IgD-negative memory B cell (primary cell): ENCODE measurements around the gene CCDC110. TPM values are rescaled to one million over a fixed set of nuclear protein-coding genes. Genes with fewer than 3 reads are reported as not detected.
A peak's percentile ranks its signal among the peaks of the same experiment; 100 is the strongest.

Experiments used
- H3K27ac Mint-ChIP-seq, 3 donors: one replicate each; pipeline ENCODE4 v1.8.0; 2020 to 2022; ENCODE audit warnings: mild to moderate bottlenecking in 3 of 3, mixed read lengths in 3 of 3, moderate library complexity in 1 of 3
- H3K27me3 Mint-ChIP-seq: one replicate; pipeline ENCODE4 v1.8.0; 2021; ENCODE audit warnings: mixed read lengths
- H3K36me3 Mint-ChIP-seq: one replicate; pipeline ENCODE4 v1.8.0; 2020; ENCODE audit warnings: mild to moderate bottlenecking, mixed read lengths
- H3K4me1 Mint-ChIP-seq, 3 donors: one replicate each; pipeline ENCODE4 v1.8.0; 2020 to 2022; ENCODE audit warnings: mixed read lengths in 3 of 3, mild to moderate bottlenecking in 1 of 3
- H3K4me3 Mint-ChIP-seq, 4 donors: one replicate each; pipeline ENCODE4 v1.8.0; 2020 to 2022; ENCODE audit warnings: mild to moderate bottlenecking in 4 of 4, mixed read lengths in 4 of 4, moderate library complexity in 3 of 4
- H3K9me3 Mint-ChIP-seq, 3 donors: one replicate each; pipeline ENCODE4 v1.8.0; 2020 to 2021; ENCODE audit warnings: mixed read lengths in 3 of 3, mild to moderate bottlenecking in 1 of 3
- polyA plus RNA-seq: library from polyadenylated mRNA; unstranded; fragments of 300-500 nt; fragmentation: Illumina TruSeq; gene quantifications from one replicate; pipeline ENCODE4 v1.2.3, GENCODE V29; 2021

The CCDC110 gene
- polyA plus RNA-seq, 1 donor from 2014 or later: not detected

GRCh38 chr4:185464183-185464582 lies 7.3 kb downstream of the CCDC110 start:
- H3K4me1 Mint-ChIP-seq: peaks cover 0 to 3% (median 0%) of the 10 kb centered on the region in 3 donors
- H3K36me3 Mint-ChIP-seq: peaks cover 3% of the 10 kb centered on the region
- peaks cover 8% of the 10 kb centered on the region for H3K27me3 Mint-ChIP-seq
- no peaks in the 10 kb centered on the region for H3K9me3 Mint-ChIP-seq
- H3K27ac Mint-ChIP-seq: no peak overlapping the region
- no peak overlapping the region for H3K4me3 Mint-ChIP-seq

GRCh38 chr4:185463541-185463940 lies 8.0 kb downstream of the CCDC110 start:
- no peak overlapping the region for H3K4me3 Mint-ChIP-seq
- no peak overlapping the region for H3K27ac Mint-ChIP-seq
- H3K9me3 Mint-ChIP-seq: no peaks in the 10 kb centered on the region
- H3K27me3 Mint-ChIP-seq: peaks cover 8% of the 10 kb centered on the region
- H3K36me3 Mint-ChIP-seq: peaks cover 3% of the 10 kb centered on the region
- H3K4me1 Mint-ChIP-seq: no peaks in the 10 kb centered on the region

DNA sequence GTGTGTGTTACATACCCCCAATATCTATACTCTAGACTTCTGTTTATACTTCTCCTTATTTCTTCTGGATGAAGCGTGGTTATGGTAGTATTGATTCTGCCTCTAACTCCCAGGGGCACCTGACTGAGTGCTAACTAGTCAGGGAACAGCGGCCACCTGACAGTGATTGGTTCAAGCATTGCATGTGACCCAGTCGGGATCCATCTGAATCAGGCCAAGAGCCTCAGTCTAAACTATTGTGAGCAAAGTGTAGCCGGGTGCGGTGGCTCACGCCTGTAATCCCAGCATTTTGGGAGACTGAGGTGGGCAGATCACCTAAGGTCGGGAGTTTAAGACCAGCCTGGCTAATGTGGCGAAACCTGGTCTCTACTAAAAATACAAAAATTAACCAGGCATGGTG lies 10.0 kb downstream of the CCDC110 start:
- peaks cover 11% of the 10 kb centered on the region for H3K27me3 Mint-ChIP-seq
- H3K9me3 Mint-ChIP-seq: no peaks in the 10 kb centered on the region
- no peak overlapping the region for H3K27ac Mint-ChIP-seq
- H3K4me3 Mint-ChIP-seq: no peak overlapping the region
- no peaks in the 10 kb centered on the region for H3K4me1 Mint-ChIP-seq
- H3K36me3 Mint-ChIP-seq: peaks cover 3% of the 10 kb centered on the region

DNA sequence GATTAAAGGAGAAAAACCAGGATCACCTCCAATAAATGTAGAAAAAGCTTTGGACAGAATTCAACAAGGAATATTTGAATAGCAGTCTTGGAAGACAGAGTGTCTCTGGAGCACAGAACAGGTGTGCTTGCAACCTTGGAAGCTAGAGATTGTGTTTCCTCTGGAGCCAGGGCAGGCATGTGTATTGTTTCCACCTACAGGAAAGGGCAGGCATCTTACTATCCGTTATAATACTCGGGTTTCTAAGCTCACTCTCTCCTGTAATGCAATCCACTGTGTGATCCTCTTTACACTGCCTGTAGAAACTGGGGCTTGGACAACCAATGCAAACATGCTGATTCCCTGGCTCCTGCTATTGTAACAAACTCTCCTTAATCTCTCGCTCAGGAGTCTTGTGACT lies 14.4 kb downstream of the CCDC110 start:
- no peak overlapping the region for H3K27ac Mint-ChIP-seq
- peaks cover 12% of the 10 kb centered on the region for H3K27me3 Mint-ChIP-seq
- no peaks in the 10 kb centered on the region for H3K9me3 Mint-ChIP-seq
- no peaks in the 10 kb centered on the region for H3K4me1 Mint-ChIP-seq
- no peak overlapping the region for H3K4me3 Mint-ChIP-seq
- H3K36me3 Mint-ChIP-seq: peaks cover 3% of the 10 kb centered on the region

DNA sequence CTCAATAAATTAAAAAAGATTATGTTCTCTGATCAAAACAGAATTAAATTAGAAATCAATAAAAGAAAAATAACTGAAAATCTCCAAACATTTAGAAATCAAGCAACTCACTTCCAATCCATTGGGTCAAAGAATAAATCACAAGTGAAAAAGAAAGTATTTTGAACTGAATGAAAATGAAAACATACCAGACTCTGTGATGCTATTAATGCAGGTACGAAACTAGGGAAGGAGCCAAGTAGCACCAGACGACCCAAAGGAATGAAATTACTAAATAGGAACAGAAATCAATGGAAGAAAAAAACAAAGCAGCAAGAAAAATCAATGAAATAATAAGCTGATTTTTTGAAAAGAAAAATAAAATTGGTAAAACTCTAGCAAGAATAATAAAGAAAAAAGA lies 15.4 kb downstream of the CCDC110 start:
- no peak overlapping the region for H3K27ac Mint-ChIP-seq
- H3K9me3 Mint-ChIP-seq: no peaks in the 10 kb centered on the region
- no peaks in the 10 kb centered on the region for H3K4me1 Mint-ChIP-seq
- H3K27me3 Mint-ChIP-seq: peaks cover 10% of the 10 kb centered on the region
- no peak overlapping the region for H3K4me3 Mint-ChIP-seq
- peaks cover 3% of the 10 kb centered on the region for H3K36me3 Mint-ChIP-seq

GRCh38 chr4:185445209-185445608 lies 26.3 kb downstream of the CCDC110 start:
- no peak overlapping the region for H3K4me3 Mint-ChIP-seq
- H3K27ac Mint-ChIP-seq: no peak overlapping the region
- H3K4me1 Mint-ChIP-seq: no peaks in the 10 kb centered on the region
- H3K9me3 Mint-ChIP-seq: peaks cover 0 to 1% (median 0%) of the 10 kb centered on the region in 3 donors
- no peaks in the 10 kb centered on the region for H3K36me3 Mint-ChIP-seq
- peaks cover 4% of the 10 kb centered on the region for H3K27me3 Mint-ChIP-seq

DNA sequence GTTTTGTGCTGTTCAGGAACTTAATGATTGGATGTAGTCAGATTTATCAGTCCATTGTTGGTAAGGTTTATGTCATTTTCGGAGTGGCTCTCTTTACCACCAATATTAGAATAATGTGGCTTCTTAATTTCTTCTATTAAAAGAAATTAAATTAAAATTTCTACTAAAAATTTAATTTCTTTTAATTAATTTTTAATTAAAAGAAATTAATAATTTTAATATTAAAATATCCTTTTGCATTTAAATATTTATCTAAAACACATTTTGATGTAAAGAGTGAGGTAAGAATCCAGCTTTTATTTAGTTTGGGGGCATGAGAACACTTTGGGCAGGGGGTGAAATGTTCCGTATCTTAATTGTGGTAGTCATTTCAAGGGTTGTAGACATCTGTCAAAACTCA lies 30.1 kb downstream of the CCDC110 start:
- Mint-ChIP-seq H3K4me1 (no peaks in the 10 kb centered on the region), H3K27me3 (no peaks in the 10 kb centered on the region), H3K36me3 (no peaks in the 10 kb centered on the region), H3K9me3 (peaks cover 0 to 1% (median 0%) of the 10 kb centered on the region in 3 donors), H3K4me3 (no peak overlapping the region), H3K27ac (no peak overlapping the region)

GRCh38 chr4:185437809-185438208 lies 33.7 kb downstream of the CCDC110 start:
- Mint-ChIP-seq H3K27me3 (no peaks in the 10 kb centered on the region), H3K9me3 (peaks cover 0 to under 1% (median 0%) of the 10 kb centered on the region in 3 donors), H3K4me1 (no peaks in the 10 kb centered on the region), H3K4me3 (no peak overlapping the region), H3K36me3 (no peaks in the 10 kb centered on the region), H3K27ac (no peak overlapping the region)

- H3K4me3 Mint-ChIP-seq: no peak overlapping the region
- no peak overlapping the region for H3K27ac Mint-ChIP-seq
- H3K36me3 Mint-ChIP-seq: no peaks in the 10 kb centered on the region
- no peaks in the 10 kb centered on the region for H3K9me3 Mint-ChIP-seq
- no peaks in the 10 kb centered on the region for H3K4me1 Mint-ChIP-seq
- no peaks in the 10 kb centered on the region for H3K27me3 Mint-ChIP-seq
Measured at GRCh38 chr4:185435466-185435865, 36.1 kb downstream of the CCDC110 start.

DNA sequence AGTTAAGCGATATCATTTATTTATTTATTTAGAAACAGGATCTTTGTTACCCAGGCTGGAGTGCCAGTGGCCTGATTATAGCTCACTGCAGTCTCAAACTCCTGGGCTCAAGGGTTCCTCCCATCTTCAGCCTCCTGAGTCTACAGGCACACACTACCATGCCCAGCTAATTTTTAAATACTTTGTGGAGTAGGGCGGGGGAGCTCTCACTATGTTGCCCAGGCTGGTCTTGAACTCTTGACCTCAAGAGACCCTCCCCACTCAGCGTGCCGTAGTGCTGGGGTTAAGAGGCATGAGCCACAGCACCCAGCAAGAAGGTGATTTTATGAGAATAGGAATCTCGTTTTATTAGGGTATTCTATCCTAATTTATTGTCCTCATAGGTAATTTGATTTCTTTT lies 41.9 kb downstream of the CCDC110 start:
- Mint-ChIP-seq H3K4me3 (no peak overlapping the region), H3K4me1 (peaks cover 5 to 8% (median 6%) of the 10 kb centered on the region in 3 donors), H3K27ac (no peak overlapping the region), H3K27me3 (peaks cover 4% of the 10 kb centered on the region), H3K9me3 (no peaks in the 10 kb centered on the region), H3K36me3 (no peaks in the 10 kb centered on the region)

- H3K4me1 Mint-ChIP-seq: peaks cover 10 to 17% (median 13%) of the 10 kb centered on the region in 3 donors
- no peaks in the 10 kb centered on the region for H3K36me3 Mint-ChIP-seq
- H3K4me3 Mint-ChIP-seq: peak overlapping the region in 2 of 4 donors; percentile 52 to 79
- H3K9me3 Mint-ChIP-seq: no peaks in the 10 kb centered on the region
- H3K27ac Mint-ChIP-seq: peak overlapping the region in 2 of 3 donors; percentile 48 to 79
- peaks cover 4% of the 10 kb centered on the region for H3K27me3 Mint-ChIP-seq
Measured at GRCh38 chr4:185426960-185427688, 44.4 kb downstream of the CCDC110 start.

- H3K27ac Mint-ChIP-seq: peak within 1 kb of the TSS; percentile 94 to 100 (median 100)
- H3K9me3 Mint-ChIP-seq: no peaks in the 10 kb centered on the region
- H3K27me3 Mint-ChIP-seq: peaks cover 4% of the 10 kb centered on the region
- H3K36me3 Mint-ChIP-seq: no peaks in the 10 kb centered on the region
- peak within 1 kb of the TSS; percentile 89 to 98 (median 96) for H3K4me3 Mint-ChIP-seq
- peaks cover 14 to 21% (median 17%) of the 10 kb centered on the region in 3 donors for H3K4me1 Mint-ChIP-seq
Measured at GRCh38 chr4:185425647-185426352, 45.7 kb downstream of the CCDC110 start, which contains the start of gene UFSP2. UFSP2 (minus strand) TSS chr4:185425964; CDS start chr4:185425868, 96 bp downstream.

DNA sequence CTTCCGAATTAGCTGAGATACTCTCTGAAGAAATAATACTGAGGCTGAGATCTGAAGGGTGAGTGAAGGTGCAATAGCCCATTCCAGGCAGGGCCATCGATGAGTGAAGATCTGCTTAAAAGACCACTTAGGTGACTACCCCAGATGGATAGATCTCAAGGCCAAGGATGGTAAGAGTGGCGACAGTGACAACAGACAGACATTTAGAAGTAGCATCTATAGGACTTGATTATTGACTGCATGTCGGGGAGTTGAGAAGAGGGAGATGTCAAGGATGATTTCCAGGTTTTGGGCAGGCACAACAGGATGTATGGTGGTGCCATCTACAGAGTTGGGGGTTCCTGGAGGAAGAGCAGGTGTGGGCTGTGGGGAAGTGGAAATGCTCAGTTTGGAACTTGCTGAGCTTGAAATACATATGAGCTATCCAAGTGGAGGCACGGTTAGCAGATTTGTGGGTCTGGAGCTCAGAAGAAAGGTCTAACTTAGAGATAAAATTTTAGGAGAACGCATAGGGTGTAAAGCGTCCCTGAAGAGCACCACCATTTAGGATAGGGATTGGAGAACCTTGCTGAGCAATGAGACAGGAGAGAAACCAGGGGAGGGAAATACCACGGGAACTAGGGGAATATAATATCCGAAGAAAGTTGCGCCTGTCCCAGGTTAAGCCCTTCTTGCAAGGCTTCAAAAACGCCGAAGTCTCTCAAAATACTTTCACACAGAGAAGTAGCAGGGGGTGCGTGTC lies 46.5 kb downstream of the CCDC110 start:
- Mint-ChIP-seq H3K27me3 (peaks cover 4% of the 10 kb centered on the region), H3K4me1 (peaks cover 14 to 21% (median 17%) of the 10 kb centered on the region in 3 donors), H3K9me3 (no peaks in the 10 kb centered on the region), H3K27ac (peak overlapping the region; percentile 94 to 100 (median 100)), H3K36me3 (no peaks in the 10 kb centered on the region), H3K4me3 (peak overlapping the region; percentile 89 to 98 (median 96))

DNA sequence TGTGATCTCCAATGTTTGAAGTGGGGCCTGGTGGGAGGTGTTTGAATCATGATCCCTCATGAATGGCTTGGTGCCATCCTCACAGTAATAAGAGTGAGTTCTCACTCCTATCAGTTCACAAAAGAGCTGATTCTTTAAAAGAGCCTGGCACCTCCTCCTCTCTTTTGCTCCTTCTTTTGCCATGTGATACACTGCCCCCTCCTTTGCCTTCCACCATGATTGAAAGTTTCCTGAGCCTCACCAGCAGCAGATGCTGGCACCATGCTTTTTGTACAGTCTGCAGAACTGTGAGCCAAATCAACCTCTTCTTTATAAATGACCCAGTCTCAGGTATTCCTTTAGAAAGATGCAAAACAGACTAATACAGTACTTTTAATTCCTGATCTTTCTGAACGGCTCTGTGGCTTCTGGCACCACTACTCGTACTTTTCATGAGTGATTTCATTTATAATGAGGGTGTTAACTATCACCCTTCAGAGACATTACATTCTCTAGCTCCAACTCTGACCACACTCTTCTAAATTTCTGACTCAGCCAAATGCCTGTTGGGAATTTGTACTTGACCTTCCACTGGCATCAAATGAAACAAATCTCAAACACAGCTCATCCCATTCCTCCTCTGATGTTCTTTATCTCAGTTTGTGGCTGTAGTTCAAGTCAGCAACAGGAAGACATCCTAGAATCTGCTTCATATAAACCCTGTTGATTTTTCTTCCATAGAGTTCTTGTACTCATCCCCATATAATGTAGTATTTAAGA lies 50.0 kb downstream of the CCDC110 start:
- Mint-ChIP-seq H3K4me1 (peaks cover 17 to 21% (median 21%) of the 10 kb centered on the region in 3 donors), H3K27ac (peak overlapping the region in 1 of 3 donors; percentile 43), H3K36me3 (peaks cover 5% of the 10 kb centered on the region), H3K4me3 (no peak overlapping the region), H3K9me3 (no peaks in the 10 kb centered on the region), H3K27me3 (no peaks in the 10 kb centered on the region)
